CD4-positive, alpha-beta T cell (primary cell): ENCODE data around the gene MAPK1IP1L. TPM values are rescaled to one million over a fixed set of nuclear protein-coding genes. Genes with fewer than 3 reads are reported as not detected.

Experiments used
- ATAC-seq: fragments of 200-7000 bp; cut with Tn5 transposase; one replicate; pipeline ENCODE4 v1.10.0; 2022; ENCODE audit warnings: mild to moderate bottlenecking; ENCODE audit not compliant: poor library complexity
- CTCF ChIA-PET: fragments of 350-600 bp; sonication (Branson Sonifier 250); formaldehyde crosslinking; loops from one replicate; lab custom pipeline; 2021; ENCODE audit warnings: antibody characterized with exemption, inconsistent platforms; lab: Charles Lee
- POLR2A ChIA-PET: fragments of 350-600 bp; sonication (Branson Sonifier 250); formaldehyde crosslinking; loops from one replicate; lab custom pipeline; 2021; ENCODE audit warnings: antibody characterized with exemption, inconsistent platforms; lab: Charles Lee
- DNase-seq, 14 experiments: peaks; one replicate each; pipeline ENCODE4 v3.0.0-alpha.2; 2013 to 2020; ENCODE audit warnings: mixed read lengths in 2 of 14
- H3K27ac ChIP-seq, 2 donors: one replicate each; pipeline versions ENCODE4 v1.5.1 to v1.7.0; 2013; ENCODE audit warnings: low read length in 2 of 2, low read depth in 1 of 2, mild to moderate bottlenecking in 1 of 2
- H3K27me3 ChIP-seq, 2 experiments: 1 replicate in 1 of 2; 2 replicates in 1 of 2; pipeline versions ENCODE4 v1.6.1 to v1.7.0; 2013; ENCODE audit warnings: low read length in 2 of 2, control low read depth in 1 of 2, mild to moderate bottlenecking in 1 of 2, moderate library complexity in 1 of 2; ENCODE audit not compliant: insufficient read depth in 2 of 2, control insufficient read depth in 1 of 2
- H3K36me3 ChIP-seq: one replicate; pipeline ENCODE4 v1.6.1; 2013; ENCODE audit warnings: low read length, control low read depth; ENCODE audit not compliant: insufficient read depth
- H3K4me1 ChIP-seq: one replicate; pipeline ENCODE4 v1.6.1; 2013; ENCODE audit warnings: low read length, control low read depth; ENCODE audit not compliant: insufficient read depth
- H3K4me3 ChIP-seq: one replicate; pipeline ENCODE4 v1.5.1; 2013; ENCODE audit warnings: mild to moderate bottlenecking, low read length, moderate library complexity
- H3K9me3 ChIP-seq, 2 experiments: 1 replicate in 1 of 2; 2 replicates in 1 of 2; pipeline versions ENCODE4 v1.6.1 to v1.7.0; 2013; ENCODE audit warnings: low read length in 2 of 2, mild to moderate bottlenecking in 2 of 2, control low read depth in 1 of 2, moderate library complexity in 1 of 2; ENCODE audit not compliant: control insufficient read depth in 1 of 2, insufficient read depth in 1 of 2
- H3K27ac Mint-ChIP-seq: one replicate; pipeline ENCODE4 v1.8.0; 2020; ENCODE audit warnings: mixed read lengths
- H3K27me3 Mint-ChIP-seq: one replicate; pipeline ENCODE4 v1.8.0; 2021; ENCODE audit warnings: mixed read lengths
- H3K36me3 Mint-ChIP-seq: one replicate; pipeline ENCODE4 v1.8.0; 2021; ENCODE audit warnings: low read depth, mixed read lengths
- H3K4me1 Mint-ChIP-seq: one replicate; pipeline ENCODE4 v1.8.0; 2021; ENCODE audit warnings: low read depth, mixed read lengths
- H3K4me3 Mint-ChIP-seq: one replicate; pipeline ENCODE4 v1.8.0; 2020; ENCODE audit warnings: mild to moderate bottlenecking, mixed read lengths
- H3K9me3 Mint-ChIP-seq: one replicate; pipeline ENCODE4 v1.8.0; 2020; ENCODE audit warnings: mixed read lengths
- CTCF ChIP-seq: fragments of 200-600 bp; IDR thresholded peaks from one replicate; pipeline ENCODE4 v1.8.0; 2022; ENCODE audit warnings: antibody characterized with exemption, mild to moderate bottlenecking
- intact Hi-C, 2 experiments: fragments of 100-400 bp; cut with DNase I in 1 of 2; cut with micrococcal nuclease in 1 of 2; formaldehyde crosslinking; loops; one replicate each; pipeline versions ENCODE4 v1.15.1 to v1.9.0; 2023 to 2025; cut with DNase I, micrococcal nuclease
- total RNA-seq, 174 experiments: library from RNA in 2 of 174; stranded (reverse) in 2 of 174; gene quantifications; one replicate each; pipeline ENCODE4 v1.2.3 and lab custom pipeline; 2021 to 2026

The MAPK1IP1L gene
- total RNA-seq, 2 experiments from 2014 or later = 198 to 207 TPM

GRCh38 chr14:55085060-55085660 is 33.7 kb downstream of the MAPK1IP1L start:
- H3K27me3 Mint-ChIP-seq = no peaks in the 10 kb centered on the region
- no peak overlapping the region for H3K4me3 Mint-ChIP-seq
- Histone ChIP-seq H3K27ac (no peak overlapping the region), H3K4me1 (peaks cover 4% of the 10 kb centered on the region), H3K36me3 (no peaks in the 10 kb centered on the region), H3K9me3 (no peaks in the 10 kb centered on the region), H3K27me3 (no peaks in the 10 kb centered on the region), H3K4me3 (no peak overlapping the region)
- intact Hi-C loops = loop anchor here (10.0 kb wide), 2 partner anchors 60 to 1390 kb away; partner anchors contain the start of genes SOCS4 (in 1 of the 2) and WDHD1 (in 1 of the 2)
- peaks cover 4% of the 10 kb centered on the region for H3K4me1 Mint-ChIP-seq
- H3K27ac Mint-ChIP-seq = no peak overlapping the region
- TF ChIP-seq CTCF = no peak
- POLR2A ChIA-PET = no interaction called here
- no peak for ATAC-seq
- CTCF ChIA-PET = no interaction called here
- no peak for DNase-seq
- H3K9me3 Mint-ChIP-seq = no peaks in the 10 kb centered on the region
- no peaks in the 10 kb centered on the region for H3K36me3 Mint-ChIP-seq

- Histone ChIP-seq H3K27ac (no peak overlapping the region), H3K36me3 (no peaks in the 10 kb centered on the region), H3K9me3 (no peaks in the 10 kb centered on the region), H3K27me3 (no peaks in the 10 kb centered on the region), H3K4me1 (peaks cover 4% of the 10 kb centered on the region), H3K4me3 (no peak overlapping the region)
- Mint-ChIP-seq H3K27me3 (no peaks in the 10 kb centered on the region), H3K4me3 (no peak overlapping the region), H3K36me3 (no peaks in the 10 kb centered on the region), H3K27ac (no peak overlapping the region), H3K9me3 (no peaks in the 10 kb centered on the region), H3K4me1 (peaks cover 4% of the 10 kb centered on the region)
- intact Hi-C loops = loop anchor here (10.0 kb wide), 2 partner anchors 62 to 1388 kb away; partner anchors contain the start of genes SOCS4 (in 1 of the 2) and WDHD1 (in 1 of the 2)
- POLR2A ChIA-PET = no interaction called here
- no peak for DNase-seq
- CTCF ChIA-PET = interaction anchor here (4.5 kb wide), 1 partner anchor 73 kb away, joined by 27 read pairs; no protein-coding TSS in a partner anchor
- no peak for TF ChIP-seq CTCF
- no peak for ATAC-seq
Observed at GRCh38 chr14:55086938-55087337, 35.5 kb downstream of the MAPK1IP1L start.

DNA sequence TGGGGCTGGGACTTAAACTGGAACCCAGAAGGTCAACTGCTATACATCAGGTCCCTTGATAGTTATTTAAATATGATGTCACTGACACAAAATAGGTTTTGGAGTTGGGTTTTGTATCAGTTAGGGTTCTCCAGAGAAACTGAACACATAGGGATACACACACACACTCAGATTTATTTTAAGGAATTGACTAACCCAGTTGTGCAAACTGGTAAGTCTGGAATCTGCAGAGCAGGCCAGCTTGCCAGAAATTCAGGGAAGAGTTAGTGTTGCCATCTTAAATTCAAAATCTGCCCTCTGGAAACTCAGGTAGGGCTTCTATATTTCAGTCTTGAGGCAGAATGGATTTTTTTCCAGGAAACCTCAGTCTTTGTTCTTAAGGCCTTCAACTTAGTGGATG is 36.9 kb downstream of the MAPK1IP1L start:
- peaks cover 4% of the 10 kb centered on the region for H3K4me1 Mint-ChIP-seq
- Histone ChIP-seq H3K27me3 (no peaks in the 10 kb centered on the region), H3K27ac (no peak overlapping the region), H3K36me3 (no peaks in the 10 kb centered on the region), H3K4me1 (peaks cover 9% of the 10 kb centered on the region), H3K4me3 (no peak overlapping the region), H3K9me3 (no peaks in the 10 kb centered on the region)
- intact Hi-C loops = loop anchor here (10.0 kb wide), 2 partner anchors 64 to 1386 kb away; partner anchors contain the start of genes SOCS4 (in 1 of the 2) and WDHD1 (in 1 of the 2)
- POLR2A ChIA-PET = no interaction called here
- no peaks in the 10 kb centered on the region for H3K36me3 Mint-ChIP-seq
- DNase-seq (no peak), ATAC-seq (no peak)
- H3K4me3 Mint-ChIP-seq = no peak overlapping the region
- CTCF ChIA-PET = interaction anchor here (1.2 to 4.5 kb wide), 2 partner anchors 72 to 266 kb away, joined by 3 to 27 read pairs; no protein-coding TSS in a partner anchor
- H3K27ac Mint-ChIP-seq = no peak overlapping the region
- H3K9me3 Mint-ChIP-seq = no peaks in the 10 kb centered on the region
- H3K27me3 Mint-ChIP-seq = no peaks in the 10 kb centered on the region
- no peak for TF ChIP-seq CTCF
